Fibroblast of skin of right quadriceps (primary cell): ENCODE results near the gene ZNF709.
"Not testable (repeated sequence)": the region's sequence is repeated elsewhere in the genome, so short reads cannot be mapped to it uniquely, and the experiment has no call there.

Experiments
- DNase-seq: peaks from one replicate; pipeline ENCODE4 v3.0.0-alpha.2; 2013

ZNF709 gene

GRCh38 chr19:12450844-12451243 is 33.8 kb downstream of the ZNF709 start:
- no peak for DNase-seq

- no peak for DNase-seq
Measured at GRCh38 chr19:12448808-12449207, 35.8 kb downstream of the ZNF709 start.

- DNase-seq = peak; percentile 97
Measured at GRCh38 chr19:12440541-12441316, 43.9 kb downstream of the ZNF709 start, which contains the start of gene ZNF443. Gene ZNF443 (minus strand): TSS chr19:12441021. CDS start chr19:12440914, 107 bp downstream.

DNA sequence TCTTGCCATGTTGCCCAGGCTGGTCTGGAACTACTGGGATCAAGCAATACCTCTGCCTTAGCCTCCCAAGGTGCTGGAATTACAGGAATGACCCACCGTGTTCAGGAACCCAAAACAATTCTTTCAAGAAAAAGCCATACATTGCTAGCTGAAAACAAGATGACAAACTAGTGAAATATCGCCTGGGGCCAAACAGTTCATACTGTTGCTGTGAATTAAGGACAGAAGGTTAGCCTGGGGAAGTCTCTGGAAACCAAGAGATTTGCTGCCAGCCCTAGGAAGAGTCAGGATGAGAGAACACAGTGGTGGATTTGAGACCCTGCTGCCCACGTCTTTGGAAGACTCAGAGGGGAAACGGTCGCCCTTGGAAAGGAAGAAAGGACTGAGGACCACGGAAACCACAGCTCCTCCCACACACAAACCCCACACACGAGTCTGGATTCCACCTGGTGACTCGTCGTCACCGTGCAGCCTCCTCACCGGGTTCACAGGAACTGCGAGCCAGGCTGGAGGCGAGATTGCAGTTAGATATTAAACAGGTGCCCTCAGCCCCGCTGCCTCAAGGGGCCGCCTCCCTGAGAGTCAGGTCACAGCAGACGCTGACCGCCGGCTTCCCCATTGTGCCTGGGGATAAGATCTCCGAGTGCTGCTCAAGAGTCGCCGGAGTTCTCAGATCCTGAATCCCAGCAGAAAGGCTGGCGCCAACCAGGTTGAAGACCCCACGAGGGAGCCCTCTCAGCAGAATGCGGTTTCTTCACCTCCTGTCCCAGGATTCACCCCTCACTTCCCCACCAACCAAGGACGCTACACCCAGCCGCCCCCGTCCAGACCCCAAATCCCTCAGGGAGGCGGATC is 44.7 kb downstream of the ZNF709 start:
- not testable (repeated sequence) for DNase-seq

GRCh38 chr19:12430726-12431299 is 53.8 kb downstream of the ZNF709 start:
- DNase-seq = not testable (repeated sequence)

GRCh38 chr19:12425888-12426274 is 58.7 kb downstream of the ZNF709 start:
- DNase-seq = no peak

GRCh38 chr19:12425236-12425887 is 59.3 kb downstream of the ZNF709 start:
- DNase-seq = no peak

DNA sequence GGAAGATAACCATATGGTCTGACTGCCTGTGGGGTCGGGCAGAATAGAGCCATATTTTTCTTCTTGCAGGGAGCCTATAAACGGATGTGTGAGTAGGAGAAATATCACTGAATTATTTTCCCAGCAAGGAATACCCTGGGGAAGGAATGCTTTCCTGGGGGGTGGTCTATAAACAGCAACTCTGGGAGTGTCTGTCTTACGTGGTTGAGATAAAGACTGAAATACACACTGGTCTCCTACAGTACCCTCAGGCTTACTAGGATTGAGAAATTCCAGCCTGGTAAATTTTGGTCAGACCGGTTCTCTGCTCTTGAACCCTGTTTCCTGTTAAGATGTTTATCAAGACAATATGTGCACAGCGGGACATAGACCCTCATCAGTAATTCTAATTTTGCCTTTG is 67.3 kb downstream of the ZNF709 start:
- DNase-seq = not testable (repeated sequence)

DNA sequence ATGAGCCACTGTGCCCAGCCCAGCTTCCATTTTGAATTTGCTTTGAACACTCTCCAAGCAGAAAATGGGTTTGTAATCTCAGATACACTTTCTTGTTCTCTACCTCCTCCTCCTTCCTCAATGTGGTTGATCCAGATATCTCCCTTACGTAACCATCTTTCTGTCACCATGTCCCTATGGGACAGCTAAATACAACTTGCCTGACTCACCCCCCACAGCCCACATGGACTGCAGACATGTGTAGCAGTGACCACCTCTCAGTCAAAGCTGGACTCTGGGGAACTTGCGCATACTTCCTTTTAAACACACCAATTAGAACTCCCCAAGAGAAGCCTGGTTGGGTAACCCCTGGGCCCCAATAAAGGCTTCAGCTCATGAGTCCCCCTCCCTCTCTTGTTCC is 72.7 kb downstream of the ZNF709 start:
- DNase-seq = no peak
